ENCODE data around the gene CXCL10.
"Not testable (repeated sequence)": the region's sequence is repeated elsewhere in the genome, so short reads cannot be mapped to it uniquely, and the experiment has no call there.

- TF ChIP-seq YY2, CTCF, ZNF362, GLIS2, ZNF10 (tag by site-specific recombination; IDR thresholded peaks at IDR 0.05): not testable (repeated sequence)
Observed at GRCh38 chr4:76044686-76045085, 21.4 kb upstream of the CXCL10 start.

All from HEK293 (cell line).